WERI-Rb-1 (cell line): ENCODE data around the gene CLDN25.

ENCODE experiments used
- DNase-seq: peaks from one replicate; pipeline ENCODE4 v3.0.0-alpha.2; 2020
- H3K27ac ChIP-seq: fragments of 250-450 bp; sonication (Bioruptor Pico); 2 replicates; pipeline ENCODE4 v1.5.1; 2020; ENCODE audit warnings: mild to moderate bottlenecking, moderate library complexity
- H3K27me3 ChIP-seq: fragments of 250-450 bp; sonication (Bioruptor Pico); 2 replicates; pipeline ENCODE4 v1.5.1; 2021; ENCODE audit warnings: mild to moderate bottlenecking, low read depth, moderate library complexity; ENCODE audit not compliant: insufficient read depth, severe bottlenecking
- H3K36me3 ChIP-seq: fragments of 250-450 bp; sonication (Bioruptor Pico); 2 replicates; pipeline ENCODE4 v1.5.1; 2020; ENCODE audit warnings: mild to moderate bottlenecking, moderate library complexity
- H3K4me3 ChIP-seq: 2 replicates; pipeline ENCODE4 v1.5.1; 2011; ENCODE audit warnings: low read depth, mild to moderate bottlenecking, control low read depth, low read length
- H3K9me3 ChIP-seq: fragments of 250-450 bp; sonication (Bioruptor Pico); 2 replicates; pipeline ENCODE4 v1.5.1; 2021; ENCODE audit warnings: mild to moderate bottlenecking, moderate library complexity; ENCODE audit not compliant: severe bottlenecking
- TF ChIP-seq, protein P1 (sequence below): IDR thresholded peaks from 2 replicates; pipeline ENCODE4 v1.5.1; 2011; ENCODE audit warnings: low read depth, mild to moderate bottlenecking, control low read depth, inconsistent platforms, low read length

CLDN25 gene

DNA sequence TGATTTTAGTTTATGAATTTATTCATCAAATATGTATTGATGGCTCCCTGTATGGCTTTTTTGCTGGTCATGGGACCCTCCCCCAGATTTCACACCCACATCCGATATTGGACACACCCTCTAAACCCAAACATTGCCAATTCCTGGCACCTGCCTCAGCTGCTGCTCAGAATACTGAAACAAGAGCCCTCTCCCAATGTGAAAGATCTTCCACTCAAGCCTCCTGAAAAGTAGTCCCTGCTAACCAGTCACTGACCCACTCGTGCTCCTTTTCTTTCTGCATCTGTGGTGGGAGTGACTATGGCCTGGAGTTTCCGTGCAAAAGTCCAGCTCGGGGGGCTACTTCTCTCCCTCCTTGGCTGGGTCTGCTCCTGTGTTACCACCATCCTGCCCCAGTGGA lies at the start of gene CLDN25:
Gene CLDN25 (plus strand): TSS at position 301 of the 400 bp plus-strand sequence. CDS start 0 bp downstream, at position 301.
- no peaks in the 10 kb centered on the region for H3K27me3 ChIP-seq
- H3K4me3 ChIP-seq: no peak within 1 kb of the TSS
- DNase-seq: no peak
- H3K27ac ChIP-seq: no peak within 1 kb of the TSS
- TF ChIP-seq, protein P1, sequence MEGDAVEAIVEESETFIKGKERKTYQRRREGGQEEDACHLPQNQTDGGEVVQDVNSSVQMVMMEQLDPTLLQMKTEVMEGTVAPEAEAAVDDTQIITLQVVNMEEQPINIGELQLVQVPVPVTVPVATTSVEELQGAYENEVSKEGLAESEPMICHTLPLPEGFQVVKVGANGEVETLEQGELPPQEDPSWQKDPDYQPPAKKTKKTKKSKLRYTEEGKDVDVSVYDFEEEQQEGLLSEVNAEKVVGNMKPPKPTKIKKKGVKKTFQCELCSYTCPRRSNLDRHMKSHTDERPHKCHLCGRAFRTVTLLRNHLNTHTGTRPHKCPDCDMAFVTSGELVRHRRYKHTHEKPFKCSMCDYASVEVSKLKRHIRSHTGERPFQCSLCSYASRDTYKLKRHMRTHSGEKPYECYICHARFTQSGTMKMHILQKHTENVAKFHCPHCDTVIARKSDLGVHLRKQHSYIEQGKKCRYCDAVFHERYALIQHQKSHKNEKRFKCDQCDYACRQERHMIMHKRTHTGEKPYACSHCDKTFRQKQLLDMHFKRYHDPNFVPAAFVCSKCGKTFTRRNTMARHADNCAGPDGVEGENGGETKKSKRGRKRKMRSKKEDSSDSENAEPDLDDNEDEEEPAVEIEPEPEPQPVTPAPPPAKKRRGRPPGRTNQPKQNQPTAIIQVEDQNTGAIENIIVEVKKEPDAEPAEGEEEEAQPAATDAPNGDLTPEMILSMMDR: no peak
- no peaks in the 10 kb centered on the region for H3K9me3 ChIP-seq
- no peaks in the 10 kb centered on the region for H3K36me3 ChIP-seq

DNA sequence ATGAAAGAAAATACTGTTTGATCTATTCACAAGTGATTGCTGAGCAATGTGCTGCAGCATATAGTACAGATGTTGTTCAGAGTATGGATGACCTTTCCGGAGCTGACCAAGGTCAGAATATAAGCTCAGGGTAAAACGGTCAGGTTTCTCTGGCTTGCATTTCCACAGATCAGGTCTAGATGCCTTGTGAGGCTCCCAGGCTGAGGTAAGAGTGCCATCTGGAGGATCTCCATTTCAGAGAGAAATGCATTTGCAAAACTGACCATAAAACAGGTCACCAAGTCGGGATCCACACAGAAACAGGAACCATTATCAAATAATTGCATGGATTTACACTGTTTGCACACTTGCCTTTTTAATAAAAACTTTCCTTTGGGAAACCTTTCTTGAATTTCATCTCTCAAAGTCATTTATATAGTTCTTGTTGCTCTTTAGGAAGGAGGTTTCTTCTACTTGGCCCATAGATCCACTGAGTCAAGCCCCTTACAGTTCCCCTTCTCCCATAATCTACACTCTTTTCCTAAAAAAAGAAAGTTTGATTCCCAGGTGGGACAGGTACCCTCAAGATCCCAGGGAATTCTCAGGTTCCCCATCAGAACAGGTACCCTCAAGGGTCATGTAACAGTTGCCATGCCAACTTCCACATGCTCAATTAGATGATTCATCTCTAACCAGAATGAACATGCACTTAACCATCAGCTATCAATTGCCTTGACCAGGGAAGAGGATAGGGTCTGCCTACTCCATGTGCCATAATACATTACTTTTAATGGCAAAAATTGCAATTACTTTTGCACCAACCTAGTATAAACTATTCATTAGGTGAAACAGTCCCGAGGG lies 48.5 kb upstream of the CLDN25 start:
- DNase-seq: peak; percentile 56

DNA sequence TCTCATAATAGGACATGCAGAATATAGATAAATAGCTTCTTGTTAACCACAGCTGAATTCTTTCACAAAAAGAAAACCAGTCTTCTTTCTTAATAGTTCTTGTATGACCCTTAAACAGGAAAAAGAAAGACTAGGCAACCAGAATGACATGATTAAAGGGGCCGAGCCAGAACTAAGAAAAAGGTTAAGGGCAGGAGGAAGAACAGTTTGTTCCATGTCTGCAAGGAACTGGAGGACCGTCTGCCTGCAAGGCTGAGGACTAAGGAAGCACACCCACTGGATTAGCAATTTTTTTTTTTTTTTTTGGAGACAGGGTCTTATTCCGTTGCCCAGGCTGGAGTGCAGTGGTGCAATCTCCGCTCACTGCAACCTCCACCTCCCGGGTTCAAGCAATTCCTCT lies 47.5 kb upstream of the CLDN25 start:
- TF ChIP-seq, protein P1: no peak

More for the DNA sequence above, 48.5 kb upstream of the CLDN25 start:
- Histone ChIP-seq H3K27ac (no peak overlapping the region), H3K4me3 (no peak overlapping the region), H3K36me3 (peaks cover 6% of the 10 kb centered on the region), H3K9me3 (no peaks in the 10 kb centered on the region), H3K27me3 (no peaks in the 10 kb centered on the region)
- TF ChIP-seq, protein P1: peak; percentile 68

DNA sequence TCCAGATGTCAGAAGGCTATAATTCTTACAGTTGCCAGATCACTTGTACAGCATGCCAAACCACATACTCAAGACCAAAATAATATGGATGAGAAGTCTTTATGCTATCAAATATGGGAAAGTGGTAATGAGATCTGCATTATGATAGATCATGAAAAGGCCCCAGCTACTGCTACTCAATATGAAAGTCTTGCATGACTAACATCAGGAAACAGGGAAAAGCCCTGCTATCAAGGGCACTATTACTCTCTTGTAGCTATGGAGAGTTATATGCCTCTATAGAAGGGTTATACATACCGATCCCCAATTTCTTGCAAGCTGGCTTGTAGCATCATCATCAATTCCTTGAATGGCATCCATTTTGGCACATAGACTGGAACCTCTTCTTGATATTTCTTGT lies 43.3 kb upstream of the CLDN25 start:
- Histone ChIP-seq H3K36me3 (peaks cover 41% of the 10 kb centered on the region), H3K4me3 (no peak overlapping the region), H3K27me3 (no peaks in the 10 kb centered on the region), H3K27ac (no peak overlapping the region), H3K9me3 (no peaks in the 10 kb centered on the region)
- no peak for DNase-seq
- TF ChIP-seq, protein P1: no peak

More for the DNA sequence above, 47.5 kb upstream of the CLDN25 start:
- Histone ChIP-seq H3K9me3 (no peaks in the 10 kb centered on the region), H3K36me3 (peaks cover 16% of the 10 kb centered on the region), H3K4me3 (no peak overlapping the region), H3K27me3 (no peaks in the 10 kb centered on the region), H3K27ac (no peak overlapping the region)
- DNase-seq: no peak

DNA sequence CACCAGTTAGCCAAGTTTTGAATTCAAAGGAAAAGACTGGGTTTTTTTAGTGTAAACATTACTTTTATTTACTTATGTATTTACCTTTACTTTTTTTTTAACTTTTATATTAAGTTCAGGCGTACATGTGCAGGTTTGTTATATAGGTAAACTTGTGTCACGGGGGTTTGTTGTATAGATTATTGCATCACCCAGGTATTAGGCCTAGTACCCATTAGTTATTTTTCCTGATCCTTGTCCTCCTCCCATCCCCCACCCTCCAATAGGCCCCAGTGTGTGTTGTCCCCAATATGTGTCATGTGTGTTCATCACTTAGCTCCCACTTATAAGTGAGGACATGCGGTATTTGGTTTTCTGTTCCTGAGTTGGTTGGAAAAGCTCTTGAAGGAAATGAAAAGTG lies 26.7 kb upstream of the CLDN25 start:
- peaks cover 65% of the 10 kb centered on the region for H3K36me3 ChIP-seq
- no peak overlapping the region for H3K4me3 ChIP-seq
- DNase-seq: no peak
- TF ChIP-seq, protein P1: no peak
- no peak overlapping the region for H3K27ac ChIP-seq
- H3K9me3 ChIP-seq: no peaks in the 10 kb centered on the region
- no peaks in the 10 kb centered on the region for H3K27me3 ChIP-seq
